Activated naive CD8-positive, alpha-beta T cell treated with anti-CD3 and anti-CD28 coated beads, Interleukin-2, amount 50 U/mL, for 16 hours (primary cell): Measurements from ENCODE around the gene RNASEH1.

Experiments used
- DNase-seq: peaks from one replicate; pipeline ENCODE4 v3.0.0-alpha.2; 2020; ENCODE audit warnings: low read depth, low spot score

RNASEH1 gene

DNA sequence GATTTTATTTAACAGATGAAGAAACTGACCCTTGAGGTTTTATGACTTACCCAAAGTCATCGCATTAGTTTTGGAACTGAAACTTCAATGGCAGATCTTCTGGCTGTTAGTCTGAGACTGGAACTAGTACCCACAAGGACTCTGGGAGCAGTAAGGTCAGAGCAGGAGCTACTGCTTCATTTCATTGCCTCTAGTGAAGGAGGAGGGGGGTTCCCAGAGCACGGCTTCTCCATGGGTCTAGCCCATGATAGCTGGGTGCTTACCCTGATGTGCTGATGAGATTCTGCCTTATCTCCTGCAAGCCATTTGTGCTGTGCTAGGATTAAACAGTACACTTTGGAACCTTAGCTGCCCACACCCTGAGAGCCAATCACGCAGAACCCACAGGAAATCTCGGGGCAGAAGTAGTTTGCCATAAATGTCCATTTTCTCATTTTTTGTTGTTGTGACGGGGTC, 5.4 kb upstream of the RNASEH1 start:
- no peak for DNase-seq

DNA sequence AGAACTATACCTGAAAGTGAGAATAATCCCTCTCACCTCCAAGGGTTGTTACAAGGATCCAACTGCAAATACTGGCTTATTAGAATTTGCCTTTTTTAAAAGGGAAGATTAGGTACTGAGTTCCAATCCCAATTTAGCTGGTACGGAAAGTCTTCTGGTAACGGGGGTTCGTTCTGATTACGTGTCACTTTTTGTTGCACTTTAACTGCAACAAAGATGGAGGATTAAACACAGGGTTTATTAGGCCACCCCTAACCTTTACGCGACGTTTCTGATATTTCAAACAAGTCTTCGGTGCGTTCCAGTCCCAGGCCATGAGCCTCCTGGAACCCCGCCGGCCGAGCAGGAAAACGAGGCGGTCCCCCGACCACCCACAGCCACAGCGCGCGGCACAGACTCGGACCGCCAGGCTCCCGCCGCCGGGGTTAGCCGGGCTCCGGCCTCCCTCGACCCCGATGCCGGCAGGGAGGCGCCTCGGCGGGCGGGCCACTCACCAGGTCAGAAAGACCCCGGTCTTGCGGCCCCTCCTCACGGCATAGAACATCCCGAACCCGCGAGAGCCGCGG, 411 bp downstream of the RNASEH1 start:
- DNase-seq, result no peak

DNA sequence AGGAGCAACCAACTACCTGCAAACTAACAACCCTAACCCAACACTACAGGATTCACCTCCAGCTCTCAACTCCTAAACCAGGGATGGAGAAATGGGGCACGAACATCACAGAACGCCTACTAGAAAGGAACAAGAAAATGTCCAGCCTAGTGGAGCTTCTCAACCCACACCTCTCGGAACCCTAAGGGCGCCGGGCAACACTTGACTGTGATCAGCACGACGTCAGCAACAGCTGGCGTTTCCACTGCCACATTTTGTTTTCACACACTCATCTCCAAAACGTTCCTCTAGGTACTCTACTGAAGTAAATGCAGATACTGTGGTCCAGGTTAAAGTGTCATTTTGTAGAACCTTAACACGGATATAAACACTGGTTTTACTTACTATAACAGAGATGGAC, 4.2 kb downstream of the RNASEH1 start:
- DNase-seq, result no peak

GRCh38 chr2:3547915-3548314, 10.2 kb downstream of the RNASEH1 start:
- no peak for DNase-seq

GRCh38 chr2:3545788-3546478, 12.2 kb downstream of the RNASEH1 start:
- no peak for DNase-seq

GRCh38 chr2:3543023-3543683, 15.0 kb downstream of the RNASEH1 start:
- no peak for DNase-seq

DNA sequence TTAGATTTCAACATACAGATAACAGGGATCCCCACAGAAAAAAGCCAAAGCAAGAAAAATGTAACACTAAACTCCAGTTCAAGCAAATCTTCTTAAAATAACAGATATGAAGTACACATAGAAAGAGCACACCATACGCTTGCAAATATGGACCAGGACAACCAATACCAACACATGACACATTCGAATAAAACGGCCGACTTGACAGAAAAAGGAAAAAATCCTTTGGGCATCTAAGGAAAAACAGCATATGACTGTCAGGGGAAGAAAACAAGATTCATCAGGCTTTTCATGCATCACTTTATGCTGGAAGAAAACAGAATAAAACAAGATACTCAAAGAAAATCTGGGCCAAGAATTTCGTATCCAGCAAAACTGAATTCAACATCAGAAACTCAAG, 16.0 kb downstream of the RNASEH1 start:
- DNase-seq, result no peak

DNA sequence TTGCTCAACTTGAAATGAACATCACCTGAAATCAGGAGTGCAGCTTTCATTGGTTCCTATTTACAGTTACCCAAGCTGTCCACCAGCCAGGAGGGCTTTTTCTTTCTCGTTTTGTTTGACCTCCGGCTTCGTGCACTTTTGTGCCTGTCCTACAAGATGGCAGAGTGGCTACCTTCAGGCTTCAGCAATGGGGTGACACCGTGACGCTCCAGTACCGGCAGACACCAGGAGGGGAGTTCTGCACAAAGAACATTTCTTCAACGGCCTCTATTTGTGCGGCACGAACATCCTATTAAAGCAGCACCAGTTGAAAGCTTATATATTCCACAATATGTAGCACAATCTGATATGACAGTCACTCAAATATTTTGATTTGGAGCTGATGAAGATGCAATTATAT, 18.3 kb downstream of the RNASEH1 start:
- DNase-seq, result no peak

DNA sequence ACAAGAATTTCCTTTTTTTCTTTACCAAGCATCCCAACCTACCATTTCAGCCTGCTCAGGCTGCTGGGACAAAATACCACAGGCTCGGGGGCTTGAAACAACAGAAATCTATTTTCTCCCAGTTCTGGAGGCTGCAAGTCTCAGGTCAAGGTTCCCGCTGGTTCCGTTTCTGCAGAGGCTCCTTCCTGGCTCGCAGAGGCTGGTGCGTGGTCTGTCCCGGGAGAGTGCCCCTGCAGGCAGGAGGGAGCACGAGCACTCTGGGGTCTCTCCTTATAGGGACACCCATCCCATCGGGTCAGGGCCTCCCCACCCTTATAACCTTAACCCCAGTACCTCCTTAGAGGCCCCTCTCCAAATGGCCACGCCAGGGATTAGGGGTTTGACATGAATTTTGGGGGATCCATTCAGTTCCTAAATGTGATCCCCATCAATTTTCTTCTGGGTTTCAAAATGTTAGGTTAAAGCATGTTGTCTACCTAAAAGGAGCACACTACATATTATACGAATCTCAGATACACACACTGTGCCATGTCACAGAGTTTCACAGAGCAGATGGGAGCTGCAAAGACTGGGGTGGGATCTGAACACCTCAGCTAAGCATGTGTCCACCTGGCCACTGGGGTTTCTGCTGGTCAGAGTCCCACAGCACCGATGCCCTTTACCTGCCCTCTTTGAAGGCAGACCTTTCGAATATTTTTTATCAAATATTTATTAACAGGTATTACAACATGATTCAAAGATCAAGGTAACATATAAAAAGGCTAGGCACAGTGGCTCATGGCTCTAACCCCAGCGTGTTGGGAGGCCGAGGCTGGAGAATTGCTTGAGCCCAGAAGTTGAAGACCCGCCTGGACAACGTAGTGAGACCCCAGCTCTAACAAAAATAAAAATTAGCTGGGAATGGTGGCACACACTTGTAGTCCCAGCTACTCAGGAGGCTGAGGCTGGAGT, 21.2 kb downstream of the RNASEH1 start:
- no peak for DNase-seq

DNA sequence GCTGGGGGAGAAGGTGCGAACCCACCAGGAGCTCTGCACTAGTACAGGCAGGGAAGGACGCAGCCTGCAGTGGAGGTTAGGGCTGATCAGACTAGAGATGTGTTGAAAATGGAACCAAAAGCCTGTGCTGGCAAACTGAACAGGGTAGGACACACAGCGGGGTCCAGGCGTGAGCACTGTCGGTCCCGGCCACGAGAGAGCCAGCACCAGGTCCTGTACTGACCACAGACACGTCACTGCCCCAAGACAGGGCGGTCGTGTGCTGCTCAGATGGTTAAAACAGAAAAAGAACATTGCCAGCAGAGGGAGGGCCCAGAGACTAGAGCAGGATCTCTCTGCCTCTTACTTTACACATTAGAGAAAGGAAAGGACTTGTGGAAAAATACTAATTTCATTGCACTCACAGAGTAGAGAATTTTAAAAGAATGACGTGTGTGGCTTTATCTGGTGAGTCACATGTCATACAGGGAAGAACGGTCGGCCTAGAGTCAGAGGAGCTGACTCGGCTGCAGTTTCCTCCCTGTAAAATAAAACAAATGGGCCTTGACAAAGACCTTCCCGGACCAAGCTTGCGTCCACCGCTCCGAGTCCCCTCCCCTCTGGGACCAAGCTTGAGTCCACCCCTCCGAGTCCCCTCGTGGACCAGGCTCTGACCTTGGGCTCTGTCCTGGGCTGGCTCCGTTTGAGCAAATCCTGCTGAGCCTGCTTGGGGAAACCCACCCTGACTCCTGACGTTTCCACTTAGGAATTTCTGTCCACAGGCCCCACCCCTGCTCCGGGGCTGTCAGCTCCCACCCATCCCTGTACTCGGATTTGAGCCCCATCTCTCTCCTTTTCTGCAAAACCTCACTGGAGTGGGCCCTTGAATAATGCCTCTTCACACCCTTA, 22.1 kb downstream of the RNASEH1 start:
- DNase-seq, result no peak

DNA sequence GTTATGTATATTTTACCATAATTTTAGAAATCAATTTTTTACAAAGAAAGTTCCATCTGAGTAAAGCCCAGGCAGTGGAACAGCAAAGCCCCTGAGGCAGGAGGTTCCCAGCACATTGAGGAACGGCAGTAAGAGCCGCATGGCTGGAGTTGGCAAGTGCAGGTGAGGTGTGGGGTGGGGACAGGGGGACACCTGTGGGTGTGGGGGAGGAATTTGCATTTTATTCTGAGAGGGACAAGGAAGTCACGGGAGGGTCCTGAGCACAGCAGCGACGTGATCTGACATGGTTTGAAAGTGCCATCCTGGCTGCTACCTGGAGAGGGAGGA, 22.7 kb downstream of the RNASEH1 start:
- no peak for DNase-seq

DNA sequence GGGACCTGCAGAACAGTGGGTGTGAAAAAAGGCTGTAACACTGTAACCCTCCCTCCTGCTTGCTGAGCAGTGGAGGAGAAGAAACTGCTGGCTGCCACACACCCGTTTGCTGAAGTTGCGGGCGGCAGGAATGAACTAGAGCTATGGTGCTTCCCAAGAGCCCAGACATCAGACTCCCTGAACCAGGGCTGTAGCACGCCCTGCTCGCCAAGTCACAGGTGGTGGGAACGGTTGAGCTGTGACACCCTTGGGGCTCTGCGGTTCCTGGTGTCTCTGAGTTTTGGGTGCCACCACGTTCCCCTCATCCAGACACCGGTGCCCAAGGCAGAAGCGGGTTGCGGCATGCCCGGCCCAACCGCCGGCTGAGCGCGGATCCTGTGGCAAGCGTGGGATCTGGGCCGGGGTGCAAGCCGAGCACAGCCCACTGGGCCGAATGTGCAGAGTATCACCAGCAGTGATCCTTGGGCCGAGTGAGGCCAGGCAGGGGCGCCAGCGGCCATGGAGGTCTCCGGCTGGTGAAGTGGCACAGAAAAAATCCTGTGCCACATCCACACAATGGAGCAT, 23.8 kb downstream of the RNASEH1 start:
- DNase-seq, result no peak

DNA sequence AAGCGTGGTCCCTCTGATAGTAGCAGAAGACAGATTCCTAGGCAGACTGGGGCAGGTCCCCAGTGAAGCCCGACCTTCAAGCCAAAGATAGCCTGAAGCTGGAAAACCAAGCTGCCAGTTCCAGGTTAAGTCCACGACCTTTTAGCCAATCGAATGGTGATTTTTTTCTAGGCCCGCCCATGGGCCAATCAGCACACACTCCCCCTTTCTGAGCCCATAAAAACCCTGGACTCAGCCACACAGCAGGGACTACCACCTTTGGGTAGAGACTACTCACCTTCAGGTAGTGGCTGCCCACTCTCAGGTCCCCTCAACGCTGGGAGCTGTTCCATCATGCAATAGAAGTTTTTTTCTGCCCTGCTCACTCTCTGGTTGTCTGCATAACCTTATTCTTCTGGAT, 24.3 kb downstream of the RNASEH1 start:
- no peak for DNase-seq

GRCh38 chr2:3532941-3533340, 25.2 kb downstream of the RNASEH1 start:
- DNase-seq, result no peak

- DNase-seq, result no peak
These were observed 28.7 kb downstream of the RNASEH1 start for GRCh38 chr2:3529316-3530025.

- no peak for DNase-seq
These were observed 30.0 kb downstream of the RNASEH1 start for GRCh38 chr2:3527886-3528785.

GRCh38 chr2:3526871-3527270, 31.3 kb downstream of the RNASEH1 start:
- no peak for DNase-seq

- no peak for DNase-seq
These were observed 34.5 kb downstream of the RNASEH1 start for GRCh38 chr2:3523551-3524041.

DNA sequence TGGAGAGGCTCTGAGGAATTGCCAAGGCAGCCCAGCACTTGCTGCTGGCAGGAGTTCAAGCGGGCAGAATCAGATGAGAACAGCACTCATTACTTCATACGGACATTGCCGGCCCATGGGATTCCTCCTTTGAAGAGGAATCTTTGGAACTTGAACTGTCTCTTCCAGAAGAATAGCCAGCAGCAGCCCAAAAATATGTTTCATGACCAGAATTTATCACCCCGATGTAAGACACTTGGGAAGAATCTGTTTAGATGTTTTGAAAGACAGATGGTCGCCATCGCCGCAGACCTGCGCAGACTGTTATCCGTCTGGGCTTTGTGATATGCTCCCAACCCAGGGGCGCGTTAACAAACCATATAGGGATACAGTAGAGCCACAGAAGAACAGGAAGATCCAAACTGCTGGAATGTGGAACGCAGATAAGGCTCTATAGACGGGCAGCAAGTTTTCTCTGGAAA, 35.1 kb downstream of the RNASEH1 start:
- no peak for DNase-seq
